Gastrocnemius medialis (tissue), 4 donors: Measurements from ENCODE around the gene SNRPE. TPM values are rescaled to one million over a fixed set of nuclear protein-coding genes. Genes with fewer than 3 reads are reported as not detected.
A peak's percentile ranks its signal among the peaks of the same experiment; 100 is the strongest.

Source experiments
- ATAC-seq, 2 donors: fragments of 150-250 bp; one replicate each; pipeline ENCODE4 v1.9.1; 2016
- DNase-seq, 2 donors: peaks; one replicate each; pipeline ENCODE4 v3.0.0-alpha.2; 2019
- H3K27ac ChIP-seq, 4 donors: fragments of 200-600 bp; sonication (generic); 1 replicate in 1 of 4; 2 replicates in 3 of 4; pipeline ENCODE4 v1.5.1; 2016 to 2018; ENCODE audit warnings: mild to moderate bottlenecking in 2 of 4, moderate library complexity in 1 of 4
- H3K27me3 ChIP-seq, 3 donors: fragments of 200-600 bp; sonication (generic) in 2 of 3; 1 replicate in 1 of 3; 2 replicates in 2 of 3; pipeline versions ENCODE4 v1.5.1 to v1.6.0; 2016 to 2019; ENCODE audit warnings: mild to moderate bottlenecking in 1 of 3, moderate library complexity in 1 of 3
- H3K36me3 ChIP-seq, 2 donors: fragments of 200-600 bp; sonication (generic) in 1 of 2; one replicate each; pipeline ENCODE4 v1.5.1; 2017 to 2018
- H3K4me1 ChIP-seq, 2 donors: fragments of 200-600 bp; sonication (generic) in 1 of 2; one replicate each; pipeline ENCODE4 v1.5.1; 2016 to 2017; ENCODE audit warnings: mild to moderate bottlenecking in 2 of 2
- H3K4me3 ChIP-seq, 4 donors: fragments of 200-600 bp; sonication (generic) in 3 of 4; 1 replicate in 1 of 4; 2 replicates in 3 of 4; pipeline ENCODE4 v1.5.1; 2016 to 2019; ENCODE audit warnings: mild to moderate bottlenecking in 2 of 4
- H3K9me3 ChIP-seq, 3 donors: fragments of 200-600 bp; sonication (generic) in 2 of 3; 1 replicate in 1 of 3; 2 replicates in 2 of 3; pipeline ENCODE4 v1.5.1; 2016 to 2019
- POLR2A ChIP-seq, 2 donors: fragments of 450-650 bp; IDR thresholded peaks; one replicate each; pipeline ENCODE4 v1.6.1; 2017; ENCODE audit warnings: antibody characterized with exemption in 2 of 2, mild to moderate bottlenecking in 2 of 2, moderate library complexity in 2 of 2
- in situ Hi-C, 4 donors: fragments of 200-750 bp; cut with MboI; loops; one replicate each; pipeline versions ENCODE4 v1.15.0 to v1.8.0; 2017; ENCODE audit warnings: low sequenced_read_pairs in 4 of 4
- intact Hi-C: fragments of 100-400 bp; cut with DNase I; formaldehyde crosslinking; loops from one replicate; pipeline ENCODE4 v1.15.1; 2023; ENCODE audit warnings: low total_unique reads
- total RNA-seq, 4 donors: library from RNA; depleted of rRNA; stranded (reverse); fragments of >200 nt; gene quantifications; one replicate each; pipeline versions ENCODE4 v1.1.0 to v1.2.3, GENCODE V29; 2016
- TF ChIP-seq, protein P1 (sequence below), 5 experiments: fragments of 450-650 bp in 3 of 5; fragments of 200-600 bp in 2 of 5; sonication (generic) in 2 of 5; IDR thresholded peaks in 4 of 5; conservative IDR thresholded peaks in 1 of 5; 1 replicate in 4 of 5; 2 replicates in 1 of 5; pipeline ENCODE4 v1.5.1; 2016 to 2019; ENCODE audit warnings: antibody characterized with exemption in 5 of 5, mild to moderate bottlenecking in 3 of 5, moderate library complexity in 3 of 5

Gene SNRPE
- total RNA-seq: 10 to 100 TPM; 23.7 to 39.1 (median 30.5) TPM

- Histone ChIP-seq H3K27me3 (no peaks in the 10 kb centered on the region), H3K4me1 (peaks cover 12 to 14% of the 10 kb centered on the region in 2 donors), H3K4me3 (peak within 1 kb of the TSS; percentile 86 to 96 (median 89)), H3K9me3 (no peaks in the 10 kb centered on the region), H3K36me3 (peaks cover 5 to 31% of the 10 kb centered on the region in 2 donors), H3K27ac (peak within 1 kb of the TSS; percentile 78 to 85 (median 82))
- ATAC-seq (peak; percentile 96 to 99), DNase-seq (peak; percentile 95)
- intact Hi-C loops (loop anchor here (1.0 to 10.0 kb wide), 4 partner anchors 221 to 503 kb away; no protein-coding TSS in a partner anchor), in situ Hi-C loops (loop anchor here (5.0 to 25.0 kb wide), 4 partner anchors 266 to 651 kb away; partner anchors contain the start of genes MDM4 (in 1 of the 4) and PLEKHA6 (in 1 of the 4))
- TF ChIP-seq, protein P1, sequence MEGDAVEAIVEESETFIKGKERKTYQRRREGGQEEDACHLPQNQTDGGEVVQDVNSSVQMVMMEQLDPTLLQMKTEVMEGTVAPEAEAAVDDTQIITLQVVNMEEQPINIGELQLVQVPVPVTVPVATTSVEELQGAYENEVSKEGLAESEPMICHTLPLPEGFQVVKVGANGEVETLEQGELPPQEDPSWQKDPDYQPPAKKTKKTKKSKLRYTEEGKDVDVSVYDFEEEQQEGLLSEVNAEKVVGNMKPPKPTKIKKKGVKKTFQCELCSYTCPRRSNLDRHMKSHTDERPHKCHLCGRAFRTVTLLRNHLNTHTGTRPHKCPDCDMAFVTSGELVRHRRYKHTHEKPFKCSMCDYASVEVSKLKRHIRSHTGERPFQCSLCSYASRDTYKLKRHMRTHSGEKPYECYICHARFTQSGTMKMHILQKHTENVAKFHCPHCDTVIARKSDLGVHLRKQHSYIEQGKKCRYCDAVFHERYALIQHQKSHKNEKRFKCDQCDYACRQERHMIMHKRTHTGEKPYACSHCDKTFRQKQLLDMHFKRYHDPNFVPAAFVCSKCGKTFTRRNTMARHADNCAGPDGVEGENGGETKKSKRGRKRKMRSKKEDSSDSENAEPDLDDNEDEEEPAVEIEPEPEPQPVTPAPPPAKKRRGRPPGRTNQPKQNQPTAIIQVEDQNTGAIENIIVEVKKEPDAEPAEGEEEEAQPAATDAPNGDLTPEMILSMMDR (IDR thresholded peaks at IDR 0.05 in 4 of 5, conservative IDR thresholded peaks at IDR 0.05 in 1 of 5): peak; percentile 86 to 98 (median 95)
- peak; percentile 41 to 74 for TF ChIP-seq POLR2A (IDR thresholded peaks at IDR 0.05)
Measured at GRCh38 chr1:203861379-203862184, at the start of gene SNRPE. Gene SNRPE (plus strand): TSS chr1:203861599. CDS start chr1:203861660, 61 bp downstream.

- no peak for ATAC-seq
- no peak for DNase-seq
- TF ChIP-seq, protein P1 (IDR thresholded peaks at IDR 0.05 in 4 of 5, conservative IDR thresholded peaks at IDR 0.05 in 1 of 5): no peak
- no peak for TF ChIP-seq POLR2A (IDR thresholded peaks at IDR 0.05)
- H3K27ac ChIP-seq: no peak overlapping the region
- H3K27me3 ChIP-seq: no peaks in the 10 kb centered on the region
- no peak overlapping the region for H3K4me3 ChIP-seq
- in situ Hi-C loops: loop anchor here in 1 of 4 donors (25.0 kb wide), 1 partner anchor 724 kb away; no protein-coding TSS in a partner anchor
- H3K36me3 ChIP-seq: peaks cover 0 to 34% of the 10 kb centered on the region in 2 donors
- intact Hi-C loops: no loop called here
- H3K9me3 ChIP-seq: no peaks in the 10 kb centered on the region
- H3K4me1 ChIP-seq: no peaks in the 10 kb centered on the region
Measured at GRCh38 chr1:203813581-203814341, 47.6 kb upstream of the SNRPE start.

GRCh38 chr1:203818399-203818798 is 43.0 kb upstream of the SNRPE start:
- peak overlapping the region; percentile 4 to 45 (median 36) for H3K27ac ChIP-seq
- H3K4me3 ChIP-seq: no peak overlapping the region
- intact Hi-C loops: no loop called here
- no peak for TF ChIP-seq POLR2A (IDR thresholded peaks at IDR 0.05)
- TF ChIP-seq, protein P1 (IDR thresholded peaks at IDR 0.05 in 4 of 5, conservative IDR thresholded peaks at IDR 0.05 in 1 of 5): no peak
- H3K27me3 ChIP-seq: no peaks in the 10 kb centered on the region
- DNase-seq (no peak), ATAC-seq (peak; percentile 54 to 62)
- no peaks in the 10 kb centered on the region for H3K9me3 ChIP-seq
- in situ Hi-C loops: loop anchor here in 1 of 4 donors (25.0 kb wide), 1 partner anchor 719 kb away; no protein-coding TSS in a partner anchor
- H3K36me3 ChIP-seq: peaks cover 0 to 63% of the 10 kb centered on the region in 2 donors
- peaks cover 4 to 8% of the 10 kb centered on the region in 2 donors for H3K4me1 ChIP-seq

GRCh38 chr1:203823306-203823705 is 38.1 kb upstream of the SNRPE start:
- H3K36me3 ChIP-seq: peaks cover 0 to 68% of the 10 kb centered on the region in 2 donors

More at GRCh38 chr1:203823306-203823705, 38.1 kb upstream of the SNRPE start:
- in situ Hi-C loops (loop anchor here in 1 of 4 donors (25.0 kb wide), 1 partner anchor 714 kb away; no protein-coding TSS in a partner anchor), intact Hi-C loops (no loop called here)
- Histone ChIP-seq H3K9me3 (no peaks in the 10 kb centered on the region), H3K27ac (peak overlapping the region; percentile 18 to 59 (median 38)), H3K4me3 (no peak overlapping the region), H3K4me1 (peaks cover 12 to 17% of the 10 kb centered on the region in 2 donors), H3K27me3 (no peaks in the 10 kb centered on the region)
- no peak for DNase-seq
- TF ChIP-seq POLR2A (IDR thresholded peaks at IDR 0.05): no peak
- TF ChIP-seq, protein P1 (IDR thresholded peaks at IDR 0.05 in 4 of 5, conservative IDR thresholded peaks at IDR 0.05 in 1 of 5): no peak
- ATAC-seq: no peak
